IMR-90 (cell line): ENCODE measurements around the gene CRYBA2. TPM values are rescaled to one million over a fixed set of nuclear protein-coding genes. Genes with fewer than 3 reads are reported as not detected.

Experiments used
- ATAC-seq: fragments of 200-7000 bp; cut with Tn5 transposase; 2 replicates; pipeline ENCODE4 v1.9.1; 2020; ENCODE audit warnings: low read depth, mild to moderate bottlenecking, moderate library complexity
- BruUV-seq: library from RNA; stranded (reverse); fragments of 400-500 nt; replicated peaks from 2 replicates; lab custom pipeline; 2021; lab: Mats Ljungman, UMichigan
- CTCF ChIA-PET: fragments of 300-600 bp; formaldehyde crosslinking; extraction: SDS; loops from one replicate; lab custom pipeline; 2021; ENCODE audit warnings: antibody characterized with exemption; lab: Yijun Ruan, JAX
- POLR2A ChIA-PET: fragments of 300-600 bp; sonication (Branson Sonifier 250); formaldehyde crosslinking; loops from one replicate; lab custom pipeline; 2022; ENCODE audit warnings: antibody characterized with exemption; ENCODE audit not compliant: unreplicated experiment; lab: Charles Lee
- DNase-seq: peaks from one replicate; pipeline ENCODE4 v3.0.0; 2013
- H2AFZ ChIP-seq: replicated peaks from 2 replicates; pipeline ENCODE3; 2013; ENCODE audit warnings: low read length, mild to moderate bottlenecking; ENCODE audit not compliant: poor library complexity
- H2AK5ac ChIP-seq: 2 replicates; pipeline ENCODE4 v1.6.1; 2013; ENCODE audit warnings: low read depth, low read length, inconsistent platforms
- H2AK9ac ChIP-seq: replicated peaks from 2 replicates; pipeline ENCODE3; 2013; ENCODE audit warnings: mild to moderate bottlenecking, low read depth, low read length, moderate library complexity; ENCODE audit not compliant: poor library complexity
- H2BK120ac ChIP-seq: 2 replicates; pipeline ENCODE4 v1.6.1; 2013; ENCODE audit warnings: low read depth, low read length, inconsistent platforms
- H2BK15ac ChIP-seq: 3 replicates; pipeline ENCODE4 v1.6.1; 2013; ENCODE audit warnings: low read depth, low read length, inconsistent platforms
- H2BK20ac ChIP-seq: 2 replicates; pipeline ENCODE4 v1.6.1; 2013; ENCODE audit warnings: low read depth, mild to moderate bottlenecking, inconsistent platforms, low read length, moderate library complexity
- H2BK5ac ChIP-seq: 2 replicates; pipeline ENCODE4 v1.6.1; 2013; ENCODE audit warnings: mild to moderate bottlenecking, low read depth, low read length, inconsistent platforms; ENCODE audit not compliant: poor library complexity, severe bottlenecking
- H3K14ac ChIP-seq: replicated peaks from 2 replicates; pipeline ENCODE4 v1.6.1; 2013; ENCODE audit warnings: low read depth, low read length, inconsistent platforms
- H3K18ac ChIP-seq: 2 replicates; pipeline ENCODE4 v1.6.1; 2013; ENCODE audit warnings: low read depth, low read length, control low read depth
- H3K23ac ChIP-seq: 2 replicates; pipeline ENCODE4 v1.6.1; 2013; ENCODE audit warnings: low read depth, low read length, inconsistent platforms
- H3K27ac ChIP-seq: 2 replicates; pipeline ENCODE4 v1.5.1; 2013; ENCODE audit warnings: mild to moderate bottlenecking, control low read depth, low read length; ENCODE audit not compliant: insufficient read depth
- H3K27me3 ChIP-seq: 2 replicates; pipeline ENCODE4 v1.6.1; 2013; ENCODE audit warnings: low read length; ENCODE audit not compliant: control insufficient read depth, insufficient read depth
- H3K36me3 ChIP-seq: 2 replicates; pipeline ENCODE4 v1.6.1; 2013; ENCODE audit warnings: low read length, mixed read lengths; ENCODE audit not compliant: control insufficient read depth, insufficient read depth
- H3K4ac ChIP-seq: 2 replicates; pipeline ENCODE4 v1.6.1; 2013; ENCODE audit warnings: low read depth, low read length, inconsistent platforms
- H3K4me1 ChIP-seq: 2 replicates; pipeline ENCODE4 v1.6.1; 2013; ENCODE audit warnings: low read length, mixed read lengths; ENCODE audit not compliant: control insufficient read depth, insufficient read depth
- H3K4me2 ChIP-seq: 2 replicates; pipeline ENCODE4 v1.6.1; 2013; ENCODE audit warnings: low read depth, mild to moderate bottlenecking, control low read depth, low read length, moderate library complexity
- H3K4me3 ChIP-seq: 2 replicates; pipeline ENCODE4 v1.5.1; 2013; ENCODE audit warnings: low read depth, mild to moderate bottlenecking, control low read depth, low read length, moderate library complexity; ENCODE audit not compliant: insufficient read depth
- H3K56ac ChIP-seq: 2 replicates; pipeline ENCODE4 v1.6.1; 2013; ENCODE audit warnings: low read length, inconsistent platforms; ENCODE audit not compliant: insufficient read depth; ENCODE audit errors: extremely low read depth
- H3K79me1 ChIP-seq, 2 experiments: 2 replicates each; pipeline ENCODE4 v1.6.1; 2013; ENCODE audit warnings: low read length in 2 of 2, inconsistent platforms in 1 of 2, low read depth in 1 of 2
- H3K9ac ChIP-seq: 2 replicates; pipeline ENCODE4 v1.6.1; 2013; ENCODE audit warnings: low read depth, low read length, control low read depth
- H3K9me1 ChIP-seq: 2 replicates; pipeline ENCODE4 v1.6.1; 2013; ENCODE audit warnings: low read length, inconsistent platforms; ENCODE audit not compliant: insufficient read depth
- H3K9me3 ChIP-seq: 2 replicates; pipeline ENCODE4 v1.6.1; 2013; ENCODE audit warnings: low read length; ENCODE audit not compliant: control insufficient read depth, insufficient read depth
- H4K20me1 ChIP-seq: 2 replicates; pipeline ENCODE4 v1.6.1; 2013; ENCODE audit warnings: low read length, inconsistent platforms; ENCODE audit not compliant: insufficient read depth
- H4K5ac ChIP-seq: 2 replicates; pipeline ENCODE4 v1.6.1; 2013; ENCODE audit warnings: mild to moderate bottlenecking, low read depth, low read length, control low read depth
- H4K8ac ChIP-seq, 2 experiments: 2 replicates each; pipeline ENCODE4 v1.6.1; 2013; ENCODE audit warnings: low read depth in 2 of 2, low read length in 2 of 2, control low read depth in 1 of 2, inconsistent platforms in 1 of 2
- H4K91ac ChIP-seq: 2 replicates; pipeline ENCODE4 v1.6.1; 2013; ENCODE audit warnings: low read depth, low read length, inconsistent platforms; ENCODE audit not compliant: insufficient read depth
- BHLHE40 ChIP-seq: fragments of 150-350 bp; IDR thresholded peaks from 2 replicates; pipeline ENCODE4 v1.6.1; 2016; ENCODE audit warnings: mild to moderate bottlenecking, low read depth, low read length
- CEBPB ChIP-seq: IDR thresholded peaks from 2 replicates; pipeline ENCODE4 v1.6.1; 2012; ENCODE audit warnings: low read depth, low read length, improper control_type of control experiment
- FOS ChIP-seq: fragments of 150-350 bp; IDR thresholded peaks from 2 replicates; pipeline ENCODE4 v1.6.1; 2016; ENCODE audit warnings: low read depth, low read length
- MAFK ChIP-seq: IDR thresholded peaks from 2 replicates; pipeline ENCODE4 v1.6.1; 2012; ENCODE audit warnings: low read depth, low read length, improper control_type of control experiment
- MAZ ChIP-seq: IDR thresholded peaks from 2 replicates; pipeline ENCODE4 v1.6.1; 2012; ENCODE audit warnings: low read depth, mild to moderate bottlenecking, low read length, improper control_type of control experiment, moderate library complexity, borderline replicate concordance
- MXI1 ChIP-seq: IDR thresholded peaks from 2 replicates; pipeline ENCODE4 v1.6.1; 2012; ENCODE audit warnings: low read depth, mild to moderate bottlenecking, low read length, moderate library complexity, borderline replicate concordance
- NFE2L2 ChIP-seq: fragments of 150-350 bp; IDR thresholded peaks from 2 replicates; pipeline ENCODE4 v1.6.1; 2016; ENCODE audit warnings: low read depth, mild to moderate bottlenecking, low read length
- POLR2A ChIP-seq: IDR thresholded peaks from 2 replicates; pipeline ENCODE4 v1.6.1; 2012; ENCODE audit warnings: mild to moderate bottlenecking, low read depth, low read length
- RAD21 ChIP-seq: IDR thresholded peaks from 2 replicates; pipeline ENCODE4 v1.6.1; 2012; ENCODE audit warnings: low read length, improper control_type of control experiment
- RCOR1 ChIP-seq: IDR thresholded peaks from 2 replicates; pipeline ENCODE4 v1.6.1; 2012; ENCODE audit warnings: mild to moderate bottlenecking, low read length, improper control_type of control experiment; ENCODE audit not compliant: insufficient replicate concordance
- RFX5 ChIP-seq: IDR thresholded peaks from 2 replicates; pipeline ENCODE4 v1.8.0; 2012; ENCODE audit warnings: low read depth, mild to moderate bottlenecking, low read length, moderate library complexity
- SMC3 ChIP-seq: fragments of 150-350 bp; IDR thresholded peaks from 2 replicates; pipeline ENCODE4 v1.6.1; 2016; ENCODE audit warnings: low read depth, mild to moderate bottlenecking, antibody characterized with exemption, low read length, moderate library complexity
- WGBS, 2 experiments: methylation state at CpG; one replicate each; pipeline versions ENCODE4 v1.1.5 to v1.1.7; 2013; ENCODE audit warnings: missing lambda C conversion rate in 2 of 2; ENCODE audit not compliant: insufficient read length in 1 of 2; ENCODE audit errors: extremely low coverage in 2 of 2; 5-methylcytosine and 5-hydroxymethylcytosine counted together
- dilution Hi-C: fragments of 300-500 bp; cut with HindIII; formaldehyde crosslinking; loops from one replicate; pipeline ENCODE4 v1.14.3; 2018; ENCODE audit warnings: low sequenced_read_pairs; ENCODE audit not compliant: unreplicated experiment
- in situ Hi-C: fragments of 300-500 bp; cut with MboI; formaldehyde crosslinking; loops from 3 replicates; pipeline ENCODE4 v1.14.3; 2019; ENCODE audit warnings: low sequenced_read_pairs, inconsistent platforms, mixed read lengths
- intact Hi-C: fragments of 100-400 bp; cut with micrococcal nuclease; formaldehyde crosslinking; loops from 2 replicates; pipeline ENCODE4 v1.10.0; 2022
- polyA plus RNA-seq, 3 experiments: library from polyadenylated mRNA; depleted of rRNA; stranded (reverse); fragments of >200 nt; gene quantifications; 2 replicates each; pipeline ENCODE4 v1.2.3, GENCODE V29; 2012; ENCODE audit warnings: low replicate concordance in 1 of 3
- total RNA-seq: library from RNA; depleted of rRNA; stranded (reverse); fragments of >200 nt; gene quantifications from 2 replicates; pipeline ENCODE4 v1.2.3, GENCODE V29; 2012
- TF ChIP-seq, protein P1 (sequence below): conservative IDR thresholded peaks from 2 replicates; pipeline ENCODE4 v1.5.1; 2012; ENCODE audit warnings: mild to moderate bottlenecking, low read depth, low read length, improper control_type of control experiment
- TF ChIP-seq, protein P2 (sequence below): fragments of 150-350 bp; IDR thresholded peaks from 2 replicates; pipeline ENCODE4 v1.6.1; 2016; ENCODE audit warnings: low read depth, mild to moderate bottlenecking, low read length, moderate library complexity, borderline replicate concordance

Gene CRYBA2
- total and polyA plus RNA-seq, 2 of the 4 experiments (the other 2 are of a cell fraction) = not detected

DNA sequence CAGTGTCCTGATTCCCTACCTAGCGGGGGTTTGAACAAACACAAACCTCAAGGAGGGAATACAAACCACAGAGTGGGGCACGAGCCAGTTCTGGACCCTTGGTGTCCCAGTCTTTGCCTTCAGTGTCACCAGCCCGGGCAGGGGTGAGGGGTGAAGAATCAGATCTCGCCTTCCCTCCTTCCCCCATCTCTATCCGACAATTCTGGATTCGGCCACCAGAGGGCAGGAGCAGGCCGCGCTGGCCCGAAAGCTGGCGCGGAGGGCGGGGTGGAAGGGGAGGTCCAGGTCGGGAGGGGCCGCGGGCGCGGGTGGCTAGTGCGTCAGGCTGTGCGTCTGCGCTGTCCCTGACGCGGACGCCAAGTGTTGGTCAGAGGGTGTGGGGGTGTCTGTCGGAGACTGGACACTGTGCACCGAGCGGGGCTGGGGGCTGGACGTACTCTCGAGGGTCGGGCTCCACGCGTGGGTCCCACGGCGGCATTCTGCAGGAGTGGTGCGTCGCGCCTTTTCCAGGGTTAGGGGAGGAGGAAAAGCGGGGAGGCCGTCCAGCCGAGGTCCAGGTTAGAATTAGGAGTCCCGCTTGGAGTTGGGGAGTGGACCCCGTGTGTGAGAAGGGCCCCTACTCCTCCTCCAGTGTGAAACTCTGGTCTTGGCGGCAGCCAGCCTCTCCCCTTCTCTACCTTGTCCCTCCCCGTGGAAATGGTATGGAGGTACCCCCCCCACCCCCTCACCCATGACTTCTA is 2.9 kb upstream of the CRYBA2 start:
- peak overlapping the region; percentile 91 for H2AFZ ChIP-seq
- TF ChIP-seq MXI1 (no peak), MAFK (no peak), NFE2L2 (no peak), MAZ (peak; percentile 98), RAD21 (peak; percentile 75), POLR2A (0 out of 2 replicates have a peak, but pooled peaks have one; percentile 64), SMC3 (peak; percentile 70), RFX5 (no peak), BHLHE40 (no peak), FOS (0 out of 2 replicates have a peak, but pooled peaks have one; percentile 13), CEBPB (no peak), RCOR1 (no peak)
- TF ChIP-seq, protein P1, sequence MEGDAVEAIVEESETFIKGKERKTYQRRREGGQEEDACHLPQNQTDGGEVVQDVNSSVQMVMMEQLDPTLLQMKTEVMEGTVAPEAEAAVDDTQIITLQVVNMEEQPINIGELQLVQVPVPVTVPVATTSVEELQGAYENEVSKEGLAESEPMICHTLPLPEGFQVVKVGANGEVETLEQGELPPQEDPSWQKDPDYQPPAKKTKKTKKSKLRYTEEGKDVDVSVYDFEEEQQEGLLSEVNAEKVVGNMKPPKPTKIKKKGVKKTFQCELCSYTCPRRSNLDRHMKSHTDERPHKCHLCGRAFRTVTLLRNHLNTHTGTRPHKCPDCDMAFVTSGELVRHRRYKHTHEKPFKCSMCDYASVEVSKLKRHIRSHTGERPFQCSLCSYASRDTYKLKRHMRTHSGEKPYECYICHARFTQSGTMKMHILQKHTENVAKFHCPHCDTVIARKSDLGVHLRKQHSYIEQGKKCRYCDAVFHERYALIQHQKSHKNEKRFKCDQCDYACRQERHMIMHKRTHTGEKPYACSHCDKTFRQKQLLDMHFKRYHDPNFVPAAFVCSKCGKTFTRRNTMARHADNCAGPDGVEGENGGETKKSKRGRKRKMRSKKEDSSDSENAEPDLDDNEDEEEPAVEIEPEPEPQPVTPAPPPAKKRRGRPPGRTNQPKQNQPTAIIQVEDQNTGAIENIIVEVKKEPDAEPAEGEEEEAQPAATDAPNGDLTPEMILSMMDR = peak; percentile 85
- TF ChIP-seq, protein P2, sequence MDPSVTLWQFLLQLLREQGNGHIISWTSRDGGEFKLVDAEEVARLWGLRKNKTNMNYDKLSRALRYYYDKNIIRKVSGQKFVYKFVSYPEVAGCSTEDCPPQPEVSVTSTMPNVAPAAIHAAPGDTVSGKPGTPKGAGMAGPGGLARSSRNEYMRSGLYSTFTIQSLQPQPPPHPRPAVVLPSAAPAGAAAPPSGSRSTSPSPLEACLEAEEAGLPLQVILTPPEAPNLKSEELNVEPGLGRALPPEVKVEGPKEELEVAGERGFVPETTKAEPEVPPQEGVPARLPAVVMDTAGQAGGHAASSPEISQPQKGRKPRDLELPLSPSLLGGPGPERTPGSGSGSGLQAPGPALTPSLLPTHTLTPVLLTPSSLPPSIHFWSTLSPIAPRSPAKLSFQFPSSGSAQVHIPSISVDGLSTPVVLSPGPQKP = no peak

More for the DNA sequence above, 2.9 kb upstream of the CRYBA2 start:
- peak; percentile 92 for ATAC-seq
- Histone ChIP-seq H2BK15ac (no peak overlapping the region), H2BK5ac (no peak overlapping the region), H3K36me3 (no peaks in the 10 kb centered on the region), H3K23ac (no peak overlapping the region), H2AK5ac (no peak overlapping the region), H2BK20ac (no peak overlapping the region), H3K79me1 (no peaks in the 10 kb centered on the region), H4K8ac (0 out of 4 replicates have a peak overlapping the region, but pooled peaks of 1 of the 2 experiments have one; percentile 51), H3K27ac (no peak overlapping the region), H4K20me1 (no peaks in the 10 kb centered on the region; the same call in 1 of the 2 replicates), H4K91ac (no peak overlapping the region), H3K4me1 (no peaks in the 10 kb centered on the region; the same call in 1 of the 2 replicates), H3K27me3 (peaks cover 85% of the 10 kb centered on the region), H3K9me1 (peaks cover 3% of the 10 kb centered on the region; the same call in 1 of the 2 replicates), H3K9me3 (no peaks in the 10 kb centered on the region), H3K18ac (no peak overlapping the region), H3K4me3 (peak overlapping the region; percentile 39), H2AK9ac (no peak overlapping the region), H3K4ac (no peak overlapping the region), H3K9ac (peak overlapping the region; percentile 35; the same call in 1 of the 2 replicates), H3K56ac (no peak overlapping the region), H4K5ac (no peak overlapping the region), H3K4me2 (peak overlapping the region; percentile 93), H3K14ac (no peak overlapping the region), H2BK120ac (no peak overlapping the region)
- 0% methylated on average over 6 of the region's 43 CpGs; no CpG with 5 or more reads in 1 of the 2 experiments for WGBS, 2 experiments
- ChIA-PET POLR2A (no interaction called here), CTCF (interaction anchor here (0.6 to 1.5 kb wide), 7 partner anchors 13 to 1830 kb away, joined by 3 read pairs; no protein-coding TSS in a partner anchor)
- no TSS peak for BruUV-seq
- dilution Hi-C loops = no loop called here
- in situ Hi-C loops = no loop called here
- intact Hi-C loops = loop anchor here (1.0 kb wide), 2 partner anchors 33 to 159 kb away; no protein-coding TSS in a partner anchor
- DNase-seq = peak; percentile 77
